Mesothelial cell of epicardium (in vitro differentiated cells): ENCODE results near the gene CRB2. TPM values are rescaled to one million over a fixed set of nuclear protein-coding genes. Genes with fewer than 3 reads are reported as not detected.
A peak's percentile ranks its signal among the peaks of the same experiment; 100 is the strongest.

Experiments used
- DNase-seq, 2 experiments: peaks; one replicate each; pipeline ENCODE4 v3.0.0; 2021; ENCODE audit warnings: low spot score in 2 of 2; ENCODE audit not compliant: unreplicated experiment in 2 of 2
- H3K27ac Mint-ChIP-seq: 2 replicates; pipeline ENCODE4 v1.8.0; 2021; ENCODE audit warnings: mixed read lengths
- H3K27me3 Mint-ChIP-seq: 2 replicates; pipeline ENCODE4 v1.8.0; 2021; ENCODE audit warnings: low read depth, mixed read lengths
- H3K36me3 Mint-ChIP-seq: 2 replicates; pipeline ENCODE4 v1.8.0; 2021; ENCODE audit warnings: mixed read lengths
- H3K4me1 Mint-ChIP-seq: 2 replicates; pipeline ENCODE4 v1.8.0; 2021; ENCODE audit warnings: mixed read lengths
- H3K4me3 Mint-ChIP-seq: 2 replicates; pipeline ENCODE4 v1.8.0; 2021; ENCODE audit warnings: mild to moderate bottlenecking, moderate library complexity, mixed read lengths
- H3K9me3 Mint-ChIP-seq: 2 replicates; pipeline ENCODE4 v1.8.0; 2021; ENCODE audit warnings: mixed read lengths
- total RNA-seq: library from RNA; stranded (reverse); gene quantifications from 3 replicates; pipeline ENCODE4 v1.2.1, GENCODE V29; 2021
- TF ChIP-seq, protein P1 (sequence below): fragments of 200-600 bp; sonication (generic); IDR thresholded peaks from one replicate; pipeline ENCODE4 v1.5.0; 2021; ENCODE audit warnings: antibody characterized with exemption; ENCODE audit not compliant: unreplicated experiment

CRB2 gene
- total RNA-seq, 1 donor from 2014 or later: 41.0 TPM

DNA sequence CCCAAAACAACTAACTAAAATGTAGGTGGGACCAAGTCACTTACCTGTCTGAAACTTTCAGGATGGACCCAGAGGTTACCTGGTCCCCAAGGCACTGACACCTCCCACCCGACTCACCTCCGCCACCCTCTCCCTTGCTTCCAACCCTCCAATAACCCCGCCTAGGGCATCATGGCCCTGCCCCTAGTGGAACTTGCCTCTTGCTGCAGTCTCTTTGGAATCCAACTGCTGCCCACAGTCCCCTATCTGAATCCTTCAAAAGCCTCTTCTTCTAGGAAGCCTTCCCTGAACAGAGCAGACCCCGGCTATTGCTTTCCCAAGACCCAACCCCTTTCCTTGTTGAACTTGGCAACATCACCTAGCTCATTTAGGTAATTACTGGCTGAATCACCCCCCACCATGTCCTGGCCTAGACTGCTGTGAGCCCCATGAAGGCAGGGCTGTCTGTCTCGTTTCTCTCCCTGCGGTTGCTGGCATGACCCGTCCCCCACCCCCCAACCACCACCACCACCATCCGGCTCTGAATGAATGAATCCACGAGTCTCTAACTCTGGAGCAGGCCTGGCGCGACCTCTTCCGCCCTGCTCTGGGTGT, 9.4 kb downstream of the CRB2 start:
- Mint-ChIP-seq H3K27ac (peak overlapping the region; percentile 81), H3K36me3 (peaks cover 7% of the 10 kb centered on the region), H3K9me3 (no peaks in the 10 kb centered on the region), H3K4me1 (peaks cover 57% of the 10 kb centered on the region), H3K4me3 (no peak overlapping the region), H3K27me3 (no peaks in the 10 kb centered on the region)
- no peak for DNase-seq
- TF ChIP-seq, protein P1, sequence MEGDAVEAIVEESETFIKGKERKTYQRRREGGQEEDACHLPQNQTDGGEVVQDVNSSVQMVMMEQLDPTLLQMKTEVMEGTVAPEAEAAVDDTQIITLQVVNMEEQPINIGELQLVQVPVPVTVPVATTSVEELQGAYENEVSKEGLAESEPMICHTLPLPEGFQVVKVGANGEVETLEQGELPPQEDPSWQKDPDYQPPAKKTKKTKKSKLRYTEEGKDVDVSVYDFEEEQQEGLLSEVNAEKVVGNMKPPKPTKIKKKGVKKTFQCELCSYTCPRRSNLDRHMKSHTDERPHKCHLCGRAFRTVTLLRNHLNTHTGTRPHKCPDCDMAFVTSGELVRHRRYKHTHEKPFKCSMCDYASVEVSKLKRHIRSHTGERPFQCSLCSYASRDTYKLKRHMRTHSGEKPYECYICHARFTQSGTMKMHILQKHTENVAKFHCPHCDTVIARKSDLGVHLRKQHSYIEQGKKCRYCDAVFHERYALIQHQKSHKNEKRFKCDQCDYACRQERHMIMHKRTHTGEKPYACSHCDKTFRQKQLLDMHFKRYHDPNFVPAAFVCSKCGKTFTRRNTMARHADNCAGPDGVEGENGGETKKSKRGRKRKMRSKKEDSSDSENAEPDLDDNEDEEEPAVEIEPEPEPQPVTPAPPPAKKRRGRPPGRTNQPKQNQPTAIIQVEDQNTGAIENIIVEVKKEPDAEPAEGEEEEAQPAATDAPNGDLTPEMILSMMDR: no peak

DNA sequence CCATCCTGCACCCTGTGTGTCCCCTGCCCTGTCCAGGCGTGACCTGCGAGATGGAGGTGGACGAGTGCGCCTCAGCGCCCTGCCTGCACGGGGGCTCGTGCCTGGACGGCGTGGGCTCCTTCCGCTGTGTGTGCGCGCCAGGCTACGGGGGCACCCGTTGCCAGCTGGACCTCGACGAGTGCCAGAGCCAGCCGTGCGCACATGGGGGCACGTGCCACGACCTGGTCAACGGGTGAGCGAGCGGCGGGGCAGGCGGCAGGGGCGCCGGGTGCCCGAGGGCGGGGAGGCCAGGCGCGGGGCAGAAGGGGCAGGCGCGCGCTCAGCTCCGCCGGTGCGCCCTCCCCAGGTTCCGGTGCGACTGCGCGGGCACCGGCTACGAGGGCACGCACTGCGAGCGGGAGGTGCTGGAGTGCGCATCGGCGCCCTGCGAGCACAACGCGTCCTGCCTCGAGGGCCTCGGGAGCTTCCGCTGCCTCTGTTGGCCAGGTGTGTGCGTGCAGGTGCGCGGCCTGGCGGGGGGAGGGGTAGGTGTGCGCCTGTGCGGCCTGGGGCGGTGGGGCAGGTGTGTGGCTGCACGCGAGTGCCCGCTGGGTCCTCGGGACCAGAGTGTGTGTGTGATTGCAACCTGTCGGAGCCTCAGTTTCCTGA, 10.0 kb downstream of the CRB2 start:
- Mint-ChIP-seq H3K9me3 (no peaks in the 10 kb centered on the region), H3K36me3 (peaks cover 7% of the 10 kb centered on the region), H3K27me3 (no peaks in the 10 kb centered on the region), H3K4me3 (no peak overlapping the region), H3K4me1 (peaks cover 52% of the 10 kb centered on the region), H3K27ac (no peak overlapping the region)
- DNase-seq: no peak
- TF ChIP-seq, protein P1: no peak

DNA sequence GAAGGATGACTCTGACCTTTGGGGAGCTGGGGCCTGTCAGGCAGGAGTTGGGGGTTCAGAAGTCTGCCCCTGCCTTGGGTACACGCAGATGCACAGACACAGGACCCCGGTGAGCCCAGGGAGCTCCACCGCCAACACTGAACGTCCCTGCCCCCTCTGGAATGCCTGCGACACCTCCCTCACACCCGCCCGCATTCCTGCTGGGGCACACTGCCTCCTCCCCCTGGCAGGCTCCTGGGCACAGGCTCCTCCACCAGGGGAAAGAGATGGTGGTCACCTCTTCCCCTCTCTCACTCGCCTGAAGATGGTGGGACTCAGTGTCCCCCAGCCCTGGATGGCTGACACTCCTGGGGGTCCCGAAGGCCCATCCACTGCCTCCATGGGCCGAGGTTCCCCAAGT, 12.0 kb downstream of the CRB2 start:
- no peak overlapping the region for H3K4me3 Mint-ChIP-seq
- no peak for DNase-seq
- TF ChIP-seq, protein P1: no peak
- peaks cover 3% of the 10 kb centered on the region for H3K27me3 Mint-ChIP-seq
- peak overlapping the region; percentile 72 for H3K27ac Mint-ChIP-seq
- no peaks in the 10 kb centered on the region for H3K9me3 Mint-ChIP-seq
- peaks cover 43% of the 10 kb centered on the region for H3K4me1 Mint-ChIP-seq
- peaks cover 7% of the 10 kb centered on the region for H3K36me3 Mint-ChIP-seq

DNA sequence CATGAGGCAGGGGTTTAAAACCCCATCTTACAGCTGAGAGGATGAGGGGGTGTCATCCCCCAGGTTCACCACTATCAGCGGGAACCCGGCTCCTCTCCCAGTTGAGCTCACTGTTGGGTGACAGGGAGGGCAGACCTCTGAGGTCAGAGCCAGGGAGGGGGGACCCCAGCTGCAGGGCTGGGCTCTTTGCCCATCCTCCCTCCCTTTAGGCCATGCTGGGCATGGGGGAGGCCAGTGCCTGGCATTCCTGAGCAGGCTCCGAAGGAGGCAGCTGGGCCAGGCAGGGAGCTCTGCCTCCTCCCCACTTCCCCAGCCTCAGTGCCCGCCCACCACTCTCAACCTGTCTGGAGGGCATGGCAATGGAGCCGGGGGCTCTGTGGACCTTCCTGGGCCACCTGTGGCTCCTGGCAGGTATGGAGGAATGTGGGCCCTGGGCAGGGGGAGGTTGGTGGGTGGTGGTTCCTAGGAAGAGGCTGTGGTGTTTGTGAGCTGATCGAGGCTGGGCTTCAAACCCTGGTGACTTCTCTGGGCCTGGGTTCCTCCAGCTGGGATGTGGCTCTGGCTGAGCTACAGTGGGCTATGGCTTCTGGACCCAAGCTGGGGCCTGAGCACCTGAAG, 12.6 kb downstream of the CRB2 start:
- Mint-ChIP-seq H3K27ac (peak overlapping the region; percentile 72), H3K27me3 (peaks cover 3% of the 10 kb centered on the region), H3K36me3 (peaks cover 7% of the 10 kb centered on the region), H3K4me1 (peaks cover 38% of the 10 kb centered on the region), H3K4me3 (no peak overlapping the region), H3K9me3 (no peaks in the 10 kb centered on the region)
- TF ChIP-seq, protein P1: no peak
- no peak for DNase-seq

DNA sequence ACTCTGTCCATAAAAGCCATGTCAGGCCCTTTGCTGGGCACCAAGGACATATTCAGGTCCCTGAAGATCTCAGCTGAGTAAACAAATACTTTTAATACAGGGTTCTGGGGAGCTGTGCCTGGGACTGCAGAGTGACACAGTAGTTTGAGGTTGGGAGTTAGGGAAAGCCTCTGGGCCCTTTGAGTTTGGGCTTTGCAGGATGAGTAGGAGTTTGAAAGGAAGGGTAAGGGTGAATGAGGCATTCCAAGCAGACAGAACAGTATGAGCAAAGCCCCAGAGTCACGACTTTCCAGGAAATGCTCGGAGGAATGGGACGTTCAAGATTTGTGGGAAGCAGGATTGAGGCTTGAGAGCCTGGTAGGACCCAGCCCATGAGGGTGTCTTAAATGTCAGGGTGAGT, 13.3 kb downstream of the CRB2 start:
- peaks cover 37% of the 10 kb centered on the region for H3K4me1 Mint-ChIP-seq

More for the DNA sequence above, 13.3 kb downstream of the CRB2 start:
- no peak for DNase-seq
- TF ChIP-seq, protein P1: no peak
- Mint-ChIP-seq H3K9me3 (no peaks in the 10 kb centered on the region), H3K36me3 (peaks cover 7% of the 10 kb centered on the region), H3K27me3 (peaks cover 3% of the 10 kb centered on the region), H3K27ac (peak overlapping the region; percentile 59), H3K4me3 (no peak overlapping the region)
